HCEC 1CT (cell line): ENCODE data around the gene PMS1.
"Not testable (repeated sequence)": the region's sequence is repeated elsewhere in the genome, so short reads cannot be mapped to it uniquely, and the experiment has no call there.

ENCODE experiments used
- DNase-seq: peaks from one replicate; pipeline ENCODE4 v3.0.0-alpha.2; 2017

The PMS1 gene

DNA sequence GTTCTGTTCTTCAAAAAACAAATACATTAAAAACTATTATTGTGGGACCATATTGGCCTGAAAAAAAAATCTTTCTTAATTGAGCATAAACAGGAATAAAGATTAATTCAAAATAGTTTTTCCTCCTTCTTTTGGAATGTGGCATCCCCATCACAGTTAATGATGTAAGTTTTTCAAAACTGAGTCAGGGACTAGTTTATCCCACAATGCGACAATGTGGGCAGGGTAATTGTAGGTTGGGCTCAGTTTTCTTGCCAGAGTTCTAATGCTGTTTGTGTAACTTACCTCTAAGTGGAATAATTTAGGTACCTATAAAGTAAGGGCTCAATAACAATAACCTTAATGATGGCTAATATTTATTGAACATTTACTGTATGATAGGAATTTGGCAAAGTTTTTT, 82.0 kb downstream of the PMS1 start:
- DNase-seq: no peak

DNA sequence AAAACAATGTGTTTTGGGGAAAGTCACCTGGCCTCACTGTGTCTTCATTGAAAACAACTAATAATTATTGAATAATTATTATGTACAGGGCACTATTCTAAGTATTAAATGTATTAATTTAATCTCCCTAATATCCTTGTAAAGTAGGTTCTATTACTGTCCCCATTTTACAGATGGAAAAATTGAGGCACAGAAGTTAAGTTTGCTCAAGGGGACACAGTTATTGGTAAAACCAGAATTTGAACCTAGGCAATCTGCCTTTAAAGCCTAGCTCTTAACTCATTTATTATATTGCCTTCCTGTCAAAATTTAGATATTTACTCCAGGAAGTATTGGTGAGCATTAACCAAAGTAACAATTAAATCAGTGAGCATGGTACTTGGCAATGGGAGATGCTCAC, 84.6 kb downstream of the PMS1 start:
- no peak for DNase-seq

GRCh38 chr2:189870381-189871085, 86.3 kb downstream of the PMS1 start:
- no peak for DNase-seq

- no peak for DNase-seq
Measured at GRCh38 chr2:189873696-189874095, 89.4 kb downstream of the PMS1 start.

DNA sequence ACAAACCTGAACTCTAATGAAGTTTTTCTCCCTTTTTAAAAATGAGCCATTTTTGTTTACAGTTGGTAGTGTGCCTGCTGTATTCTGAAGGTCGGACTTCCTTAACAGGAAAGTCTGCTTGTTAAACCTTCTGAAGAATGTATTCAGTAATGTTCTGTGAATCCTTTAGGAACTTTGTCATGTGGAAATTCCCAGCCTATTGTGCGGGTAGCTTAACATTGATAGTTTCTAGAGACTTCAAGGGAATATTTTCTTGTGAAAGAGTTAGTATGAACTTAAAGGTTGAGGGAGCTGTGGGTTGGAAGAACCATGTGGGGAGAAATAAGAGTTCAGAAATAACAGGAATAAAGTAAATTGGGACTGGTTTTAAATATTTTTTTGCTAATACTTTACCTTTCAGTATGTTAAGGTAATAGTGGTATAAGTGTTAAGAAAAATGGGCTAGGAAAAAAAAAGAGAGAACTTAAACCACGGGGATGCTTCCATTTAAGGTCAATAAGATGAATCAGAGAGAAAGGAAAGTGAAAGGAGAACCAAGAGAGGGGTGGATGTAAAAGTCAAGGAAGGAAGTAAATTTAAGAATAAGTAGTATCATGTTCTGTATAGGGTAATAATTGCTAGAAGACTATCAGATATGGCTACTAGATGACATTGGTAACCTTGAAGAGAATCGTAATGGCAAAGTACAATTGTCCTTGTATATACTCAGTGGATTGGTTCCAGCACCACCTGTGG, 90.5 kb downstream of the PMS1 start:
- DNase-seq: no peak

GRCh38 chr2:189876271-189876670, 92.0 kb downstream of the PMS1 start:
- DNase-seq: no peak

DNA sequence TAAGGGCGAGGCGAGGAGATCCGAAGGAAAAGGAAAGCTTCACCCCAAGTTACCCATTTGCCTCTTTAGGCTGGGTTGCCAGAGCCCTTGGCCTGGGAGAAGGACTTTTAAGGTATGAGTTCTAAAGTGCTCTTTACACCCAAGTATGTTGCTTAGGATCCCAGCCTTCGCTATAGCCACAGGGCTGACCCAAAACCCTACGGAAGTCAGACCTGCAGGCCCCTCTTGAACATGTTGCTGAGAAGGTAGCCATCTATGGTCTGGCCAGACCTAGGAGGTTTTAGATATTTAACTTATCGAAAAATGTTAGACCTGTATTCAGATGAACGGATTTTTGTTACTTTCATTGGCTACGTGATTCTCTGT, 95.4 kb downstream of the PMS1 start:
- DNase-seq: no peak

DNA sequence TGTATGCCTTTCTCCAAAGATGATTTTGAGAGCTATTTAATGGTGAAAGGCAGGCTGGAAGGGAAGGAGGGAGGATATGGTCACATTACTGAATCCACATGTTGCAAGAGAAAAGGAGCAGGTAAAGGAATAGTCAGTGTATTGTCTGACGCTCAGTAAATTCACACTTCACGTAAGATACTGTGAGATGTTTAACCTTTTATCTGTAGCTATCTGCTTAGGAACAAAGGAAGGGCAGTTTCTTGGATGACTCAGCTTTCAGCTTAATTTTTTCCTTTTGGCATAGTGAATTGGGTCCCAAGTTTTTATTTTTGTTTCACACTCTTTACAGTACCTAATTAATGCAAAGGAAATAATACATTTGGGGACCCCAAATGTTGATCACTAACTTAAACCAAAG, 96.2 kb downstream of the PMS1 start:
- no peak for DNase-seq

DNA sequence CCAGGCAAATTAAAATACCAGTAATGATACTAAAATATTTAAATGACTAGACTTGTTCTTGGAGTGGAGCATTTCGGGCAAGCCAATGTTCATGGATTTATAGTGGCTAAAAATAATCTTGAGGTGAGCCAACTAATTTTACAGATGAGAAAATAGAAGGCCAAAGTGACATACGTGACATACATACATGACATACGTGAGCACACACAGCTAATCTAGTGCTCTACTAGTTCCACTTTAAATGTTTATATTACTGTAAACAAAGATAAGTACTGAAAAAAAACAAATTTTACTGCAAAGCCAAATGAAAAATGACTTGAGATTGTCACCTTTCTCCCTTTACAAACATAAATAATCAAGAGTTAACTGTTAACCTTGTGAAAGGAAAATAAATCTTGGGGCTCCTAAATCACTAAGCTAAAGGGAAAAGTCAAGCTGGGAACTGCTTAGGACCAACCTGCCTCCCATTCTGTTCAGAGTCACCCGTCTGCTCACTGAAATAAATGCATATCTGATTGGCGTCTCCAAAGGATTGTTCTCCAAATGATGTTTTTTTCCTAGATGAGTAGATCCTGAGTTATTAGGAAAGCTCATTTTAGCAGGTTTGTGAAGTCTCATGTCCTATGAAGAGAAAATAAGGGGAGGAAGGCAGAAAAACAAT, 96.7 kb downstream of the PMS1 start:
- DNase-seq: no peak

GRCh38 chr2:189885368-189885767, 101.1 kb downstream of the PMS1 start:
- DNase-seq: no peak

DNA sequence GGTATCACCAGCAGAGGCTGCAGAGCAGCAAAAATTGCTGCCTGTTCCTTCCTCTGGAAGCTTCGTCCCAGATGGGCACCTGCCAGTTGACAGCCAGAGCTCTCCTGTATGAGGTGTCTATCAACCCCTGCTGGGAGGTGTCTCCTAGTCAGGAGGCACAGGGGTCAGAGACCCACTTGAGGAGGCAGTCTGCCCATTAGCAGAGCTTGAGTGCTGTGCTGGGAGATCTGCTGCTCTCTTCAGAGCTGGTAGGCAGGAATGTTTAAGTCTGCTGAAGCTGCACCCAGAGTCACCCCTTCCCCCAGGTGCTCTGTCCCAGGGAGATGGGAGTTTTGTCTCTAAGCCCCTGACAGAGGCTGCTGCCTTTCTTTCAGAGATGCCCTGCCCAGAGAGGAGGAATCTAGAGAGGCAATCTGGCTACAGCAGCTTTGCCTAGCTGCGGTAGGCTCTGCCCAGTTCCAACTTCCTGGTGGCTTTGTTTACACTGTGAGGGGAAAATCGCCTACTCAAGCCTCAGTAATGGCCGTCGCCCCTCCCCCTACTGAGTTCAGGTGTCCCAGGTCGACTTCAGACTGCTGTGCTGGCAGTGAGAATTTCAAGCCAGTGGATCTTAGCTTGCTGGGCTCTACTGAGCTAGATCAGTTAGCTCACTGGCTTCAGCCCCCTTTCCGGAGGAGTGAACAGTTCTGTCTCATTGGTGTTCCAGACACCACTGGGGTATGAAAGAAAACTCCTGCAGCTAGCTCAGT, 108.5 kb downstream of the PMS1 start:
- DNase-seq: not testable (repeated sequence)

DNA sequence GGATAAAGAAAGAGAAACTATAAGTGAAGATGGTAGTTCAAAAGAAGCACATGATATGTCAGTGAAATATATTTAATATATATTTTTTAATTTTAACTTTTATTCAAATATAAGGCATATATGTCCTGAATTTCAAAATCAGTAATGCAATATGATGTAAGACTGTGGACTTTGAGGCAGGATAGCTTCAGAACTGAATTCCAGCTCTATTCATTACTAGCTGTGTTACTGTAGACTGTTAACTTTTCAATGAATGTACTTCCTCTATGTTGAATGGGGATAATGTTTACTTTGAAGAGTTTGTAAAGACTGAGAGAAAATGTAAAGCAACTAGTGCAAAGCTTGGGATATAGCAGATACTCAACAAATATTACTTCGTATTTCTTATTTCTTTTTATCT, 112.6 kb downstream of the PMS1 start:
- DNase-seq: no peak

GRCh38 chr2:189899101-189899500, 114.9 kb downstream of the PMS1 start:
- DNase-seq: no peak

- DNase-seq: no peak
Measured at GRCh38 chr2:189900726-189901125, 116.5 kb downstream of the PMS1 start.

DNA sequence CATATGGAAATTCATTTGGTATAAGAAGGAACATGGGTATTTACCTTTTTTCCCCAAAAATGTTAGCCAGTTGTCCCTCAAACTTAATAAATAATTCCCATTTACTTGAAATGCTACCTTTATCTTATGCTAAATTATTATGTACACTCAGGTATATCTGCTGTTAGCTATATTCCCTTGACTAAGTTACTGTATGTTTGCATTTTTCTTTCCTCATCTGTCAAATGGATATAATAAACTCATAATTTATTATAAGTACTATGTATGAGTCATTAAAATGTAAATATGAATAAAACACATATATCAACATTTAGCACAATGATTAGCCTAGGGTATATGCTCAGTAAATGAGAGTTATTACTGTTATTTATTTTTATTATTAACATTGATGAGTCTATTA, 117.4 kb downstream of the PMS1 start:
- no peak for DNase-seq

GRCh38 chr2:189913821-189914220, 129.6 kb downstream of the PMS1 start:
- no peak for DNase-seq

DNA sequence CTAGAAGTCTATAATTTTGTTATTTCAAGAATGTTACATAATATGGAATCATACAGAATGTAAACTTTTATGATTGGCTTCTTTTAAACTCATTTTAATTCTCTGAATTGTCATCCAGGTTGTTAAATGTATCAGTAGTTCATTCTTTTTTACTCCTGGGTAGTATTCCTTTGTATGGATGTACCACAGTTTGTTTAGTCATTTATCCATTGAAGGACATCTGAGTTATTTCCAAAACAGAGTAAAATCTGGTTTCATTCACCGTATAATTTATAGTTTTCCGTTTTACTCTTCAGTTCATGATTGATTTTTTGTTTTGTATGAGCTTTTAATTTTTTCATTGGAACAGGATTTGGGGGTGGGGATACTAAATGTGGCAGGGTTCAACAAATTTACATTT, 132.4 kb downstream of the PMS1 start:
- DNase-seq: no peak
